A549 treated with GW870086 at 1 μM for 4 hours (cell line): ENCODE measurements around the gene PIK3AP1. TPM values are rescaled to one million over a fixed set of nuclear protein-coding genes. Genes with fewer than 3 reads are reported as not detected.

ENCODE experiments used
- total RNA-seq: library from RNA; stranded (reverse); fragments of 200-300 nt; extraction: Qiagen RNA extraction; gene quantifications from 5 replicates; pipeline ENCODE4 v1.2.3, GENCODE V29; 2022; ENCODE audit warnings: low read depth

Gene PIK3AP1, protein sequence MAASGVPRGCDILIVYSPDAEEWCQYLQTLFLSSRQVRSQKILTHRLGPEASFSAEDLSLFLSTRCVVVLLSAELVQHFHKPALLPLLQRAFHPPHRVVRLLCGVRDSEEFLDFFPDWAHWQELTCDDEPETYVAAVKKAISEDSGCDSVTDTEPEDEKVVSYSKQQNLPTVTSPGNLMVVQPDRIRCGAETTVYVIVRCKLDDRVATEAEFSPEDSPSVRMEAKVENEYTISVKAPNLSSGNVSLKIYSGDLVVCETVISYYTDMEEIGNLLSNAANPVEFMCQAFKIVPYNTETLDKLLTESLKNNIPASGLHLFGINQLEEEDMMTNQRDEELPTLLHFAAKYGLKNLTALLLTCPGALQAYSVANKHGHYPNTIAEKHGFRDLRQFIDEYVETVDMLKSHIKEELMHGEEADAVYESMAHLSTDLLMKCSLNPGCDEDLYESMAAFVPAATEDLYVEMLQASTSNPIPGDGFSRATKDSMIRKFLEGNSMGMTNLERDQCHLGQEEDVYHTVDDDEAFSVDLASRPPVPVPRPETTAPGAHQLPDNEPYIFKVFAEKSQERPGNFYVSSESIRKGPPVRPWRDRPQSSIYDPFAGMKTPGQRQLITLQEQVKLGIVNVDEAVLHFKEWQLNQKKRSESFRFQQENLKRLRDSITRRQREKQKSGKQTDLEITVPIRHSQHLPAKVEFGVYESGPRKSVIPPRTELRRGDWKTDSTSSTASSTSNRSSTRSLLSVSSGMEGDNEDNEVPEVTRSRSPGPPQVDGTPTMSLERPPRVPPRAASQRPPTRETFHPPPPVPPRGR
- 0.67 to 1.2 TPM (median 1.0 TPM) in 5 replicates for total RNA-seq

DNA sequence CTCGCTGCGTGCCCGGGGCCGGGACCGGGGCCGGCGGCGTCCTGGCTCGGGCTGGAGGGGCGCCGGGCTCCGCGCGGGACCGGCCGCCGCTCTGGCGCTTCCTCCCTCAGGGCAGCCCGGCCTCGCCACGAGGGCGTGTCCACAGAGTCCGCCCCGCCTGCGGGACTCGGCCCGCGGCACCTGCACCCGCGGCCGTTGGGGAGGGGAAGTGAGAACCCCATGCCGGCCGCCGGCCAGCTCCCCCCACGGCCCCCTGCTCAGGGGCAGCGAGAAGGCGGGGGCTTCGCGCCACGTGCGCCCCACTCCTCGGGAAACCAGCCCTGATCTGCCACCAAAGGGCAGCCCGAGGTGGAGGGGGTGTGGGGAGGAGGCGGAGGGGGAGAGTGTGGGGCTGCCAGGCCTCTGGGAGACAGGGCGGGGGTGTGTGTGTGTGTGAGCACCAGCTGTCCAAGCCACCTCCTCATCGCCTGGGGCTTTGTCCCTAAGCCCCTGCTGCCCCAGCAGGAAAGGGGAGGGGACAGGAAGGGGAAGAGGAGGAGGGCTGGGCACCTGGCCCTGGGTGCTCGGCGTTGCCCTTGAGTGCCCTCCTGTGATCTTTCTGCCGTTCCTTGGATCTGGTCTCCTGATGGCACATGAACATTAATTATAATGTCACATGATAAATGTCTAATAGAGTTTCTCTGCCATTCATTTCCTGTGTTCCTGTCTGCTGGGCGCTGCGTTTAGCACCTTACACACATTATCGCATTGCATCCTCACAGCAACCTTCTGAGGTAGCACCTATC, at the start of gene PIK3AP1:
Gene PIK3AP1 (minus strand): TSS at position 93 of the 785 bp plus-strand sequence. CDS start 120 bp downstream, outside the sequence.

DNA sequence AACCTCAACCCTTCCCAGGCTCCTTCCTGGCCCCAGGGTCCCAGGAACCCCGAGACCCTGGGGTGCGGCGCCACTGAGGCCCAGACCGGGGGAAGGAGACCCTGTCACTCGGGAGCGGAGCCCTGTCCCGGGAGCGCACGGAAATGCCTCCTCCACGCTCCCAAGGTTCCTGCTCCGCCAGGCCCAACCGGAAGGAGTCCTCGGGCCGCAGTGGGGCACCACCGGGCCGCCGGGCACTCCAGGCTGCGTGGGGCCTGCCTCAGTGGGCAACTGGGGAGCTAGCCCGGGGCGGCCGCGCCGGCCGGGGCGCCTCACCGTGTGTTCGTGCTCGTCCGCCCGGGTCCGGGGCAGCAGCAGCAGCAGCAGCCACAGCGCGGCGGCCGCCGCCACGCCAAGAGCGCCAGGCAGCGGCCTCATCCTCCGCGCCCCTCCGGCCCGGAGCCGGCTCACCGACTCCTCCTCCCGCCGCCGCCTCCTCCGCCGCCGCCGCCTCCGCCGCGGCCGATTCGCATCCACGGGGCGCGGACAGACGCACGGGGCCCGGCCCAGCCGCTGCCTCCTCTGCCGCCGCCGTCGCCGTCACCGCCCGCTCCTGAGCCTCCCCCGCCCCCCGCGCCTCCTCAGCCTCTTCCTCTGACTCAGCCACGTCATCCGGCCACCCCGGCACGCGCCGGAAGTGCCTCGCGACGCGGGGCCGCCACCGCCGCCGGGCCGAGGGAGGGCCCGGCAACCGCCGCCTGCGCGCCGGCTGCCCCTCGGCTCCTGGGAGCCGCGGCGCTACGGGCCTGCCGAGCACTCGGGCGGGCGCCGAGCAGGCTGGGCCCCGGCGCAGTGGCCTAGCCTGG, 133.7 kb downstream of the PIK3AP1 start, which contains the start of gene TM9SF3:
Gene TM9SF3 (minus strand): TSS at position 594 of the 845 bp plus-strand sequence. CDS start 177 bp downstream, at position 417.

Other genes with a start within 250 kb of the PIK3AP1 start
- 0.08 to 0.24 TPM (median 0.15 TPM) in 5 replicates for gene TLL2, start 206.6 kb downstream of the PIK3AP1 start, total RNA-seq
- 56.1 to 99.6 TPM (median 89.7 TPM) in 5 replicates for gene TM9SF3, start 133.5 kb downstream of the PIK3AP1 start, total RNA-seq
- gene LCOR, start 111.8 kb upstream of the PIK3AP1 start, total RNA-seq: 6.7 to 9.6 TPM (median 8.2 TPM) in 5 replicates